Measurements from ENCODE around the gene WNT9A. TPM values are rescaled to one million over a fixed set of nuclear protein-coding genes. Genes with fewer than 3 reads are reported as not detected.
"Not testable (repeated sequence)": the region's sequence is repeated elsewhere in the genome, so short reads cannot be mapped to it uniquely, and the experiment has no call there.

Gene WNT9A
- total RNA-seq, 4 donors from 2014 or later = 0.72 to 2.5 (median 1.2) TPM

DNA sequence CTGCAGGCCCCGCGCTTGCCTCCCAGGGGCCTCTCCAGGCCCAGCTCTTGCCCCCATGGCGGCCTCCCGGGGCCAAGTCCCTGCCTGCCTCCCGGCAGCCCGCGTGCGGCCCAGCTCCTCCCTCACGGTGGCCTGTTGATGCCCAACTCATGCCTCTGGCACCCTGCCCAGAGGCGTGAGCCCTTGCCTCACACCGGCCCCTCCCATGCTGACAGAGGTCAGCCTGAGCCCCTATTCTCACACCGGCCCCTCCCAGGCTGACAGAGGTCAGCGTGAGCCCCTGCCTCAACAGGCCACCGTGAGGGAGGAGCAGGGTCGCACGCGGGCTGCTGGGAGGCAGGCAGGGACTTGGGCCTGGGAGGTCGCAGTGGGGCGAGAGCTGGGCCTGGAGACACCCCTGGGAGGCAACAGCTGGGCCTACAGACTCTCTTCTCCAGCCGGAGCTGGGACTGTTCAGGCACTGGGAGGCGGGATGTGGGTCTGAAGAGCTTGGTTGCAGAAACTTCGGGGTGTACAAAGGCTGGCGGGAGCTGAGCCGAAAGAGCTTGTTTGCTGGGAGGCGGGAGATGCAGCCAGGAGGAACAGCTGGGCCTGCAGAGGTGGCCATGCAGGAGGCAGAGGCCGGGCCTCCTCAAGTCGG is 24.0 kb upstream of the WNT9A start:
- DNase-seq (ENCODE audit: low spot score in 2 of 2); H3K4me3 ChIP-seq (ENCODE audit: low read depth, poor library complexity, severe bottlenecking); intact Hi-C loops (cut with DNase I; ENCODE audit: low total_unique reads): not testable (repeated sequence)
- WGBS, 2 donors = 93 to 95% methylated on average over 15 to 19 of the region's 27 CpGs

DNA sequence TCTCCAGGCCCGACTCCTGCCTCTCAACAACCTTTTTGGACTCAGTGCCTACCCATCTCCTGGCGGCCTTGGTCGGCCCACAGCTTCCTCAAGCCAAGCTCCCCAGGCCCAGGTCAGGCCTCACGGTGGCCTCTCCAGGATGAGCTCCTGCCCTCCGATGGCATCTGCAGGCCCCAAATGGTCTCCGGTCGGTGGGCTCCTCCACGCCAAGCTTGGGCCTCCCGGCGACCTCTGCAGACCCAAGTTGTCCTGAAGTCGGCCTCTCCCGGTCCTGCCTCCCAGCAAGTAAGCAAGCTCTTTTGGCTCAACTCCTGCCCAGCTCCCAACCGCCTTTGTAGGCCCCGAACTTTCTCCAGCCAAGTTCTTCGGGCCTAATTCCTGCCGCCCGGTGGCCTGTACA is 23.5 kb upstream of the WNT9A start:
- intact Hi-C loops (cut with DNase I; ENCODE audit: low total_unique reads); DNase-seq (ENCODE audit: low spot score in 2 of 2); H3K4me3 ChIP-seq (ENCODE audit: low read depth, poor library complexity, severe bottlenecking): not testable (repeated sequence)
- 96 to 97% methylated on average over 10 of the region's 17 CpGs for WGBS, 2 donors

DNA sequence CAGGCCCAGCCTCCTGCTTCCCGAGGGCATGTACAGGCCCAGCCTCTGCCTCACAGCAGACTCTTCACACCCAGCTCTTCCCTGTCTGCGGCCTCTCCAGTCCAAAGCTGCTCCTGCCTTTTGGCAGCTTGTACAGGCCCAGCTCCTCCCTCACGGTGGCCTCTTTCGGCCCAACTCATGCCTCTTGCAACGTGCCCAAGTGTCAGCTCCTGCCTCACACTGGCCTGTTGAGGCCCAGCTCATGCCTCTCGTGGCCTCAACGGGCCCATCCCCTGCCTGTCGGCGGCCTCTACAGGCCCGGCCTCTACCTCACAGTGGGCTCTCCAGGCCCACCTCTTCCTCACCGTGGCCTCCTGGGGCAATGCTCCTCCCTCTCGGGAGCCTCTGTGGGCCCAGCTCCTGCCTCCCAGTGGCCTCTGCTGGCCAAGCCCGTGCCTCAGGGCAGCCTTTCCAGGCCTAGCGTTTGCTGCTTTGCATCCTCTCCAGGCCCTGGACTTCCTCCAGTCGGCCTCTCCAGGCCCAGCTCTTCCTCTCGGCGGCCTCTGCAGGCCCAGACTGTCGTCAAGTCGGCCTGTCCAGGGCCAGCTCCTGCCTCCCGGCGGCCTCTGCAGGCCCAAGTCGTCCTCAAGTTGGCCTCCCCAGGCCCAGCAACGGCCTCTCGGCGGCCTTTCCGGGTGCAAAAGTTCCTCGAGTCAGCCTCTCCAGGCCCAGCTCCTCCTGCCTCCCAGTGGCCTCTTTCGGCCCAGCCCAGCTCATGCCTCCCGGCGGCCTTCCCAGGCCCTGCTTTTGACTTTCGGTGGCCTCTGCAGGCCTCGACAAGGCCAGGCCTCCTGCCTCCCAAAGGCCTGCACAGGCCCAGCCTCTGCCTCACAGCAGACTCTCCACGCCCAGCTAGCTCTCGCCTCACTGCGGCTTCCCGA is 22.6 kb upstream of the WNT9A start:
- intact Hi-C loops (cut with DNase I; ENCODE audit: low total_unique reads); H3K4me3 ChIP-seq (ENCODE audit: low read depth, poor library complexity, severe bottlenecking); DNase-seq (ENCODE audit: low spot score in 2 of 2): not testable (repeated sequence)
- WGBS, 2 donors = 86 to 89% methylated on average over 31 to 35 of the region's 36 CpGs

DNA sequence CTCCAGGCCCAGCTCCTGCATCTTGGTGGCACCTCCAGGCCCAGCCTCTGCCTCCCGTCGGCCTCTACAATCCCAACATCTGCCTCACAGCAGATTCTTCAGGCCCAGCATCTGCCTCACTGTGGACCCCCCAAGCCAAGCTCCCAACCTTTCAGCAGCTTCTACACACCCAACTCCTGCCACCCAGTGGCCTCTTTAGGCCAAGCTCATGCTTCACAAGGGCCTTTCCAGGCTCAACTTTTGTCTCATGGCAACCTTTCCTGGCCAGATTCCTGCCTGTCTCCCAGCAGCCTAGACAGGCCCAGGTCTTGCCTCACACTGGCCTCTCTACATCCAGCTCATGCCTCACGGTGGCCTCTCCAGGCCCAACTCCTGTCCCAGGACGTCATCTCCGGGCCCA is 20.1 kb upstream of the WNT9A start:
- H3K4me3 ChIP-seq (ENCODE audit: low read depth, poor library complexity, severe bottlenecking); intact Hi-C loops (cut with DNase I; ENCODE audit: low total_unique reads); DNase-seq (ENCODE audit: low spot score in 2 of 2): not testable (repeated sequence)
- 86 to 90% methylated on average over 5 of the region's 5 CpGs for WGBS, 2 donors

DNA sequence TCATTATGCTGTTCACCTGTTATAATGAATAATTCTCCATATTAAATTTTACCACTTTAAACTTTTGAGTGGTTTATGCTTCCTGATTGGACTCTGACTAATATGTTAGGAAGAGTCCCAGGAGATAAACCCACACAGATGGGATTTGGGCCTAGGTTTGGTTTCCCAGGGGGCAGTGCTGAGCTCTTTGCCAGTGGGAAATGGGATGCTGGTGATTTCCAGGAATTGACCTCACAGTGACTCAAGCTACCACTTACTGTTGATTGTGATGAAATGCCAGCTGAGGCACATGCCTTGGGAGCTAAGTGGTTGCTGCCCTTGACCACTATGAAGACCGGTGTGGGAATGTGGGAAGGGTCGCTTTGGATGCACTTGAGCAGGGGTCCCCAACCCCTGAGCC is 19.0 kb upstream of the WNT9A start:
- DNase-seq (ENCODE audit: low spot score in 2 of 2); H3K4me3 ChIP-seq (ENCODE audit: low read depth, poor library complexity, severe bottlenecking); intact Hi-C loops (cut with DNase I; ENCODE audit: low total_unique reads): not testable (repeated sequence)
- 81 to 90% methylated on average over 2 of the region's 2 CpGs for WGBS, 2 donors

DNA sequence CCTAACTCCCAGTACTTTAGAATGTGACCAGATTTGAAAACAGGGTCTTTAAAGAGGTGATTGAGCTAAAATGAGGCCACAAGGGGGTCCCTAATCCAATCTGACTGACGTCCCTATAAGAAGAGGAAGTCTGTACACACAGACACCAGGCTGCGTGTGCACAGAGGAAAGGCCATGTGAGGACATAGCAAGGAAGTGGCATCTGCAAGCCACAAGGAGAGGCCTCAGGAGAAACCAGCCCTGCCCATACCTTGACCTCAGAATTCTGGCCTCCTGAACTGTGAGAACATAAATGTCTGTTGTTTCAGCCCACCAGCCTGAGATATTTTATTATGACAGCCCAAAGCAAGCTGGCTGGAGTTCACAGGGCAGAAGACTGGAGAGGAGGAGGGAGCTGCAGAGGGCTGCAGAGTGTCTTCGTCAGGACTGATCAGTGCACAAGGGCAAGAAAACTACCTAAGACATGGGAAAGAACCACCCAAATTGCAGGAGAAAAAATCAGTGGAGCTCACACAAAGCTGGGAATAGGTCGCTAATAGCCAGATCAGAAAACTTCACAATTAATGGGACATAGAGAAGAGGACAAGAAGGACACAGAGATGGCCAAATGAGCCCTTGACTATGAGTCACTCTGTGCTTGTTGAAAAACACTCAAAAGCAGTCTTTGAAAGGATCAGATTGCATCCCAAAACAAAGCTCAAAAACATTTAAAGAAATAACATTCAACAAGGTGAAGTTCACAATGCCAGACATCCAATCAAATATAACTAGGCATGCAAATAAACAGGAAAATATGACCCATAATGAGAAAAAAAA is 14.1 kb upstream of the WNT9A start:
- H3K4me3 ChIP-seq (ENCODE audit: low read depth, poor library complexity, severe bottlenecking) = no peak overlapping the region
- intact Hi-C loops (cut with DNase I; ENCODE audit: low total_unique reads) = no loop called here
- no peak for TF ChIP-seq POLR2A (IDR thresholded peaks at IDR 0.05)
- TF ChIP-seq, protein P1, sequence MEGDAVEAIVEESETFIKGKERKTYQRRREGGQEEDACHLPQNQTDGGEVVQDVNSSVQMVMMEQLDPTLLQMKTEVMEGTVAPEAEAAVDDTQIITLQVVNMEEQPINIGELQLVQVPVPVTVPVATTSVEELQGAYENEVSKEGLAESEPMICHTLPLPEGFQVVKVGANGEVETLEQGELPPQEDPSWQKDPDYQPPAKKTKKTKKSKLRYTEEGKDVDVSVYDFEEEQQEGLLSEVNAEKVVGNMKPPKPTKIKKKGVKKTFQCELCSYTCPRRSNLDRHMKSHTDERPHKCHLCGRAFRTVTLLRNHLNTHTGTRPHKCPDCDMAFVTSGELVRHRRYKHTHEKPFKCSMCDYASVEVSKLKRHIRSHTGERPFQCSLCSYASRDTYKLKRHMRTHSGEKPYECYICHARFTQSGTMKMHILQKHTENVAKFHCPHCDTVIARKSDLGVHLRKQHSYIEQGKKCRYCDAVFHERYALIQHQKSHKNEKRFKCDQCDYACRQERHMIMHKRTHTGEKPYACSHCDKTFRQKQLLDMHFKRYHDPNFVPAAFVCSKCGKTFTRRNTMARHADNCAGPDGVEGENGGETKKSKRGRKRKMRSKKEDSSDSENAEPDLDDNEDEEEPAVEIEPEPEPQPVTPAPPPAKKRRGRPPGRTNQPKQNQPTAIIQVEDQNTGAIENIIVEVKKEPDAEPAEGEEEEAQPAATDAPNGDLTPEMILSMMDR (IDR thresholded peaks at IDR 0.05) = no peak
- 76 to 77% methylated on average over 4 of the region's 4 CpGs for WGBS, 2 donors
- DNase-seq (ENCODE audit: low spot score in 2 of 2) = no peak

DNA sequence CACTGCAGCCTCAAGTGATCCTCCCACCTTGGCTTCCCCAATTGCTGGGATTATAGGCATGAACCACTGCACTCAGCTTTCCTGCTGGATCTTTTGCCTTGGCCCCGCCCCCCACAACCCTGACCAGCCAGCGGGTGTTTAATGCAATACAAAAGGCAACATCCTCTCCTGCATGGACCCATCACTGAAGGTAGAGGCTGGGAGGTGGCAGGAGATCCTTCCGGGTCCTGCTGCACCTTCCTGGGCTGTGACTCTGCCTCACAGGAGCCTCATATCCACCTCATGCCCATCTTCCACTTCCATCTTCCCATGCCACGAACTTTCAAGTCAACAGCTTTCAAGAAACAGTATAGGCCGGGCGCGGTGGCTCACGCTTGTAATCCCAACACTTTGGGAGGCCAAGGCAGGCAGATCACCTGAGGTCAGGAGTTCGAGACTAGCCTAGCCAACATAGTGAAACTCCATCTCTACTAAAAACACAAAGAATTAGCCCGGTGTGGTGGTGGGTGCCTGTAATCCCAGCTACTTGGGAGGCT is 11.7 kb upstream of the WNT9A start:
- H3K4me3 ChIP-seq (ENCODE audit: low read depth, poor library complexity, severe bottlenecking) = no peak overlapping the region
- TF ChIP-seq, protein P1 (IDR thresholded peaks at IDR 0.05) = no peak
- no peak for TF ChIP-seq POLR2A (IDR thresholded peaks at IDR 0.05)
- WGBS, 2 donors = 91 to 93% methylated on average over 10 of the region's 10 CpGs
- DNase-seq (ENCODE audit: low spot score in 2 of 2) = no peak
- intact Hi-C loops (cut with DNase I; ENCODE audit: low total_unique reads) = loop anchor here (10.0 kb wide), 1 partner anchor 485 kb away; no protein-coding TSS in a partner anchor

Data from lower leg skin (tissue), 4 donors.